GM23248 (cell line): ENCODE data around the gene TPH1.

Experiments used
- EZH2 ChIP-seq: fragments of 200-600 bp; sonication (generic); IDR thresholded peaks from 2 replicates; pipeline ENCODE4 v1.6.1; 2018; ENCODE audit warnings: antibody characterized with exemption, mild to moderate bottlenecking; ENCODE audit not compliant: insufficient read depth, poor library complexity, severe bottlenecking
- EZH2phosphoT487 ChIP-seq: fragments of 200-600 bp; sonication (generic); IDR thresholded peaks from 2 replicates; pipeline ENCODE4 v1.6.1; 2018; ENCODE audit warnings: antibody characterized with exemption, moderate library complexity, mild to moderate bottlenecking, low read depth; ENCODE audit not compliant: insufficient read depth

DNA sequence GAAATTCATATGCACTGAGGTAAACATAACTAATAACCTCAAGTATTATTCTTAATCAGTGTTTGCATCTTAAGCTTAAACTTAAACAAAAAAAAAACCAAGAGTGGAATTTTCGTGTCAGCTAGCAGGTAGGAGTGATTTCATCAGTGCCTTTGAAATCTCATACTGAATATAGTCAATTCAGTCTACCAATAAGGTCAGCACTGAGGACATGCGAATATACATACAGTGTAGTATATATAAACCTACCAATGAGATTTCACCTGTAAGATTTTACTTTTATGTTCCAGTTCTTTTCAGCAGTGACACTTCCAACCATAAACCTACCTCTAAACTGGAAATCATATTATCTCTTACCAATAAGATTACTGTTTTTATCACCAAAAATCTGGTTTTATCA is 32.8 kb upstream of the TPH1 start:
- TF ChIP-seq EZH2phosphoT487 (no peak), EZH2 (no peak)
